Esophagus muscularis mucosa (tissue), 4 donors: Measurements from ENCODE around the gene IFFO2. TPM values are rescaled to one million over a fixed set of nuclear protein-coding genes. Genes with fewer than 3 reads are reported as not detected.

Source experiments
- DNase-seq: peaks from one replicate; pipeline ENCODE4 v3.0.0-alpha.2; 2017; ENCODE audit errors: extremely low spot score
- H3K27ac ChIP-seq, 4 donors: fragments of 200-600 bp; sonication (generic); replicated peaks in 1 of 4; 1 replicate in 3 of 4; 2 replicates in 1 of 4; pipeline ENCODE4 v1.5.1; 2016 to 2019; ENCODE audit warnings: mild to moderate bottlenecking in 1 of 4
- H3K27me3 ChIP-seq, 4 donors: fragments of 200-600 bp; sonication (generic); one replicate each; pipeline versions ENCODE4 v1.5.1 to v1.6.0; 2016 to 2019
- H3K36me3 ChIP-seq, 4 donors: fragments of 200-600 bp; sonication (generic); one replicate each; pipeline ENCODE4 v1.5.1; 2016 to 2019
- H3K4me1 ChIP-seq, 4 donors: fragments of 200-600 bp; sonication (generic); one replicate each; pipeline ENCODE4 v1.5.1; 2016 to 2019
- H3K4me3 ChIP-seq, 4 donors: fragments of 200-600 bp; sonication (generic); 1 replicate in 2 of 4; 2 replicates in 2 of 4; pipeline ENCODE4 v1.5.1; 2016 to 2019; ENCODE audit warnings: mild to moderate bottlenecking in 4 of 4, moderate library complexity in 1 of 4
- H3K9me3 ChIP-seq, 4 donors: fragments of 200-600 bp; sonication (generic); 1 replicate in 3 of 4; 2 replicates in 1 of 4; pipeline ENCODE4 v1.5.1; 2016 to 2019
- CTCF ChIP-seq, 3 experiments: fragments of 200-600 bp in 2 of 3; fragments of 450-650 bp in 1 of 3; sonication (generic) in 2 of 3; IDR thresholded peaks; one replicate each; pipeline ENCODE4 v1.5.1; 2017 to 2019; ENCODE audit warnings: antibody characterized with exemption in 3 of 3, mild to moderate bottlenecking in 2 of 3, moderate library complexity in 1 of 3
- EP300 ChIP-seq: sonication (generic); formaldehyde crosslinking; IDR thresholded peaks from one replicate; pipeline ENCODE4 v1.6.1; 2017; ENCODE audit warnings: antibody characterized with exemption
- POLR2A ChIP-seq: fragments of 450-650 bp; IDR thresholded peaks from one replicate; pipeline ENCODE4 v1.6.1; 2017; ENCODE audit warnings: antibody characterized with exemption, moderate library complexity, mild to moderate bottlenecking, low read depth
- POLR2AphosphoS5 ChIP-seq, 2 donors: sonication (generic); formaldehyde crosslinking; IDR thresholded peaks; one replicate each; pipeline ENCODE4 v1.6.1; 2017; ENCODE audit warnings: antibody characterized with exemption in 2 of 2
- WGBS: methylation state at CpG from one replicate; pipeline ENCODE4 v1.1.5; 2018; 5-methylcytosine and 5-hydroxymethylcytosine counted together
- intact Hi-C: fragments of 100-400 bp; cut with DNase I; formaldehyde crosslinking; loops from one replicate; pipeline ENCODE4 v1.15.1; 2023
- total RNA-seq, 4 donors: library from RNA; depleted of rRNA; stranded (reverse); fragments of >200 nt; gene quantifications; one replicate each; pipeline versions ENCODE4 v1.1.0 to v1.2.1, GENCODE V29; 2016

The IFFO2 gene
- total RNA-seq, 4 donors from 2014 or later = 9.6 to 40.3 (median 16.3) TPM

- intact Hi-C loops = no loop called here
- DNase-seq = no peak
- no peak for TF ChIP-seq EP300
- TF ChIP-seq POLR2A = no peak
- no peak for TF ChIP-seq POLR2AphosphoS5 (IDR thresholded peaks at IDR 0.05)
- no peak for TF ChIP-seq CTCF (IDR thresholded peaks at IDR 0.05)
- Histone ChIP-seq H3K36me3 (no peaks in the 10 kb centered on the region), H3K4me1 (peaks cover 40 to 84% (median 72%) of the 10 kb centered on the region in 4 donors), H3K4me3 (no peak overlapping the region), H3K27me3 (no peaks in the 10 kb centered on the region), H3K27ac (no peak overlapping the region), H3K9me3 (no peaks in the 10 kb centered on the region)
- 95% methylated on average over 8 of the region's 8 CpGs for WGBS
Measured at GRCh38 chr1:18937539-18937938, 18.9 kb downstream of the IFFO2 start.

GRCh38 chr1:18936814-18937481 is 19.5 kb downstream of the IFFO2 start:
- WGBS = 89% methylated on average over 10 of the region's 11 CpGs
- peaks cover 34 to 84% (median 70%) of the 10 kb centered on the region in 4 donors for H3K4me1 ChIP-seq
- H3K4me3 ChIP-seq = no peak overlapping the region
- H3K27me3 ChIP-seq = no peaks in the 10 kb centered on the region
- intact Hi-C loops = no loop called here
- no peaks in the 10 kb centered on the region for H3K9me3 ChIP-seq
- no peaks in the 10 kb centered on the region for H3K36me3 ChIP-seq
- no peak overlapping the region for H3K27ac ChIP-seq
- no peak for TF ChIP-seq EP300
- no peak for TF ChIP-seq CTCF (IDR thresholded peaks at IDR 0.05)
- TF ChIP-seq POLR2A = no peak
- TF ChIP-seq POLR2AphosphoS5 (IDR thresholded peaks at IDR 0.05) = no peak
- DNase-seq = no peak

- intact Hi-C loops = no loop called here
- Histone ChIP-seq H3K4me3 (no peak overlapping the region), H3K27ac (no peak overlapping the region), H3K27me3 (no peaks in the 10 kb centered on the region), H3K36me3 (no peaks in the 10 kb centered on the region), H3K9me3 (no peaks in the 10 kb centered on the region), H3K4me1 (peaks cover 29 to 84% (median 67%) of the 10 kb centered on the region in 4 donors)
- TF ChIP-seq EP300 = no peak
- TF ChIP-seq POLR2AphosphoS5 (IDR thresholded peaks at IDR 0.05) = no peak
- TF ChIP-seq CTCF (IDR thresholded peaks at IDR 0.05) = no peak
- TF ChIP-seq POLR2A = no peak
- WGBS = 79% methylated on average over 3 of the region's 3 CpGs
- no peak for DNase-seq
Measured at GRCh38 chr1:18936471-18936813, 20.0 kb downstream of the IFFO2 start.

- no peaks in the 10 kb centered on the region for H3K9me3 ChIP-seq
- no peaks in the 10 kb centered on the region for H3K27me3 ChIP-seq
- no peak overlapping the region for H3K27ac ChIP-seq
- peaks cover 11 to 81% (median 56%) of the 10 kb centered on the region in 4 donors for H3K4me1 ChIP-seq
- H3K36me3 ChIP-seq = no peaks in the 10 kb centered on the region
- DNase-seq = no peak
- WGBS = 82% methylated on average over 14 of the region's 14 CpGs
- intact Hi-C loops = no loop called here
- TF ChIP-seq POLR2A (no peak), EP300 (no peak), POLR2AphosphoS5 (IDR thresholded peaks at IDR 0.05) (no peak), CTCF (IDR thresholded peaks at IDR 0.05) (no peak)
- H3K4me3 ChIP-seq = no peak overlapping the region
Measured at GRCh38 chr1:18934205-18935000, 22.1 kb downstream of the IFFO2 start.
